ENCODE results near the gene NDOR1.

NDOR1 gene

DNA sequence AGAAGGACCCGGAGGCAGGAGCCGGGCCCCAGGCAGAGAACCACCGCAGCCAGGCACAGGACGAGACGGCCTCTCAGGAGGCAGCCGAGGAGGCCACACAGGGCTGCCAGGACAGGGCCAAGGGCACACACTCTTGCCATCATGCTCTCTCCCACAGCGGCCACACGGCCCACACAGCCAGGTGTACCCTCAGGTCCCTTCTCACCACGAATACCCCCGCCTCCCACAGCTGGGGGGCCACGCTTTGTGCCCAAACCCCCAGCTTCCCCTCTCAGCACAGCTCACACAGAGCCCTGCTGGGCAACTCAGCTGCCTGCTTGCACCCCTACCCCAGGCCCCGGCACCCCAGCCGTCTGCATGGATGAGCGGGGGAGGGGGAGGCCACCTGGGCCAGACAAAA is 11.7 kb upstream of the NDOR1 start:
- Histone ChIP-seq H2AFZ (ENCODE audit: low read length) (no peak overlapping the region), H3K9me2 (ENCODE audit: low read depth, low read length) (no peaks in the 10 kb centered on the region), H3K4me3 (ENCODE audit: low read depth, low read length, poor library complexity, severe bottlenecking) (no peak overlapping the region), H3K4me2 (ENCODE audit: low read length) (no peak overlapping the region), H3K9me3 (ENCODE audit: low read length) (no peaks in the 10 kb centered on the region), H3K4me1 (ENCODE audit: insufficient read depth, low read length, severe bottlenecking) (peaks cover 10% of the 10 kb centered on the region), H3K79me2 (ENCODE audit: insufficient read depth, low read length) (no peaks in the 10 kb centered on the region), H3K27me3 (ENCODE audit: insufficient read depth, low read length) (peaks cover 8% of the 10 kb centered on the region), H3K36me3 (ENCODE audit: insufficient read depth, low read length) (peaks cover 11% of the 10 kb centered on the region), H3K9ac (ENCODE audit: low read length) (no peak overlapping the region), H3K27ac (ENCODE audit: low read depth, low read length, poor library complexity, severe bottlenecking) (no peak overlapping the region), H3F3A (ENCODE audit: insufficient read depth, low read length) (no peaks in the 10 kb centered on the region), H4K20me1 (ENCODE audit: insufficient read depth, low read length) (no peaks in the 10 kb centered on the region)
- TF ChIP-seq EZH2 (IDR thresholded peaks at IDR 0.05; ENCODE audit: borderline replicate concordance, low read length) (no peak), CTCF (IDR thresholded peaks at IDR 0.05; ENCODE audit: low read length) (no peak)

- Histone ChIP-seq H3K27me3 (ENCODE audit: insufficient read depth, low read length) (peaks cover 13% of the 10 kb centered on the region), H3F3A (ENCODE audit: insufficient read depth, low read length) (no peaks in the 10 kb centered on the region), H3K4me1 (ENCODE audit: insufficient read depth, low read length, severe bottlenecking) (peaks cover 8% of the 10 kb centered on the region), H3K9me3 (ENCODE audit: low read length) (no peaks in the 10 kb centered on the region), H3K27ac (ENCODE audit: low read depth, low read length, poor library complexity, severe bottlenecking) (no peak overlapping the region), H3K9me2 (ENCODE audit: low read depth, low read length) (no peaks in the 10 kb centered on the region), H3K36me3 (ENCODE audit: insufficient read depth, low read length) (peaks cover 11% of the 10 kb centered on the region), H4K20me1 (ENCODE audit: insufficient read depth, low read length) (no peaks in the 10 kb centered on the region), H3K9ac (ENCODE audit: low read length) (no peak overlapping the region), H3K79me2 (ENCODE audit: insufficient read depth, low read length) (no peaks in the 10 kb centered on the region), H3K4me3 (ENCODE audit: low read depth, low read length, poor library complexity, severe bottlenecking) (no peak overlapping the region), H3K4me2 (ENCODE audit: low read length) (no peak overlapping the region), H2AFZ (ENCODE audit: low read length) (no peak overlapping the region)
- TF ChIP-seq CTCF (IDR thresholded peaks at IDR 0.05; ENCODE audit: low read length) = no peak
- no peak for TF ChIP-seq EZH2 (IDR thresholded peaks at IDR 0.05; ENCODE audit: borderline replicate concordance, low read length)
Measured at GRCh38 chr9:137194388-137194787, 11.1 kb upstream of the NDOR1 start.

DNA sequence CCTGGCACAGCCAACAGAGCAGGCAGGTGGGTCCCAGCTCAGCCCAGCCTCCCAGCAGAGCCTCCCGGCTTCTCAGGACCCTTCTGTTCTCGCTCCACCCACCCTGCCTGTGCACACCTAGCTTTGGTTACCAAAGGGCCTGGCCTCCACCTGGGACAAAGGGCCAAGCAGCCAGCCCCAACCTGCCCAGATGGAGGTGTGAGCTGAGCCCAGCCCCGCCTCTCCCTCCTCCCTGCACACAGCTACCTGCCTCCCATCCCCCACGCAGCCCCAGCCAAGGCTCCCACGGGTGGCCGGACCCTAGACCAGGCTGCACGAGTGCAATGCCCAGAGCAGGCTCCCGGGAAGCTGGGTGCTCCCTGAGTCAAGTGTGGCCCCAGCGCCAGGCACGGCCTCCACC is 10.6 kb upstream of the NDOR1 start:
- no peaks in the 10 kb centered on the region for H3K9me2 ChIP-seq (ENCODE audit: low read depth, low read length)
- H3K4me3 ChIP-seq (ENCODE audit: low read depth, low read length, poor library complexity, severe bottlenecking) = no peak overlapping the region
- H3F3A ChIP-seq (ENCODE audit: insufficient read depth, low read length) = no peaks in the 10 kb centered on the region
- peaks cover 13% of the 10 kb centered on the region for H3K27me3 ChIP-seq (ENCODE audit: insufficient read depth, low read length)
- no peak overlapping the region for H3K4me2 ChIP-seq (ENCODE audit: low read length)
- no peaks in the 10 kb centered on the region for H3K79me2 ChIP-seq (ENCODE audit: insufficient read depth, low read length)
- no peak overlapping the region for H3K27ac ChIP-seq (ENCODE audit: low read depth, low read length, poor library complexity, severe bottlenecking)
- H3K9me3 ChIP-seq (ENCODE audit: low read length) = no peaks in the 10 kb centered on the region
- no peak for TF ChIP-seq EZH2 (IDR thresholded peaks at IDR 0.05; ENCODE audit: borderline replicate concordance, low read length)
- no peak for TF ChIP-seq CTCF (IDR thresholded peaks at IDR 0.05; ENCODE audit: low read length)
- H3K36me3 ChIP-seq (ENCODE audit: insufficient read depth, low read length) = peaks cover 10% of the 10 kb centered on the region
- H4K20me1 ChIP-seq (ENCODE audit: insufficient read depth, low read length) = no peaks in the 10 kb centered on the region
- H3K4me1 ChIP-seq (ENCODE audit: insufficient read depth, low read length, severe bottlenecking) = peaks cover 8% of the 10 kb centered on the region
- H2AFZ ChIP-seq (ENCODE audit: low read length) = no peak overlapping the region
- no peak overlapping the region for H3K9ac ChIP-seq (ENCODE audit: low read length)

Data from OCI-LY1 (cell line).